Psoas muscle (tissue), 8 donors: ENCODE data around the gene FAM193A. TPM values are rescaled to one million over a fixed set of nuclear protein-coding genes. Genes with fewer than 3 reads are reported as not detected.
"Not testable (repeated sequence)": the region's sequence is repeated elsewhere in the genome, so short reads cannot be mapped to it uniquely, and the experiment has no call there.

Source experiments
- ATAC-seq, 4 donors: fragments of 200-7000 bp; cut with Tn5 transposase; one replicate each; pipeline ENCODE4 v1.9.1; 2020; ENCODE audit warnings: moderate library complexity in 3 of 4, mild to moderate bottlenecking in 2 of 4
- DNase-seq, 2 donors: peaks; one replicate each; pipeline ENCODE4 v3.0.0-alpha.2; 2020
- H3K27ac ChIP-seq: fragments of 200-600 bp; one replicate; pipeline ENCODE4 v1.8.0; 2022
- H3K27me3 ChIP-seq, 3 donors: fragments of 200-600 bp in 1 of 3; one replicate each; pipeline versions ENCODE4 v1.6.1 to v1.8.0; 2013 to 2022; ENCODE audit warnings: low read length in 2 of 3, mild to moderate bottlenecking in 2 of 3, moderate library complexity in 1 of 3; ENCODE audit not compliant: insufficient read depth in 3 of 3
- H3K36me3 ChIP-seq, 2 donors: fragments of 200-600 bp in 1 of 2; one replicate each; pipeline versions ENCODE4 v1.6.1 to v1.8.0; 2013 to 2022; ENCODE audit warnings: low read depth in 1 of 2, mild to moderate bottlenecking in 1 of 2, moderate library complexity in 1 of 2; ENCODE audit not compliant: insufficient read depth in 1 of 2
- H3K4me1 ChIP-seq: fragments of 200-600 bp; one replicate; pipeline ENCODE4 v1.8.0; 2022
- H3K4me3 ChIP-seq: fragments of 200-600 bp; one replicate; pipeline ENCODE4 v1.8.0; 2022; ENCODE audit warnings: mild to moderate bottlenecking
- H3K9me3 ChIP-seq: fragments of 200-600 bp; one replicate; pipeline ENCODE4 v1.8.0; 2022
- WGBS, 3 donors: extraction: QIAGEN DNeasy Blood & Tissue Kit; methylation state at CpG; one replicate each; pipeline versions ENCODE4 v1.1.6 to v1.1.7; 2013; 5-methylcytosine and 5-hydroxymethylcytosine counted together
- intact Hi-C, 2 donors: fragments of 100-400 bp; cut with DNase I; formaldehyde crosslinking; loops; one replicate each; pipeline versions ENCODE4 v1.11.0 to v1.14.2; 2022
- polyA plus RNA-seq, 3 donors: library from polyadenylated mRNA; stranded (reverse); fragments of 200-250 nt; gene quantifications; one replicate each; pipeline ENCODE4 v1.2.3, GENCODE V29; 2013
- total RNA-seq, 4 donors: library from RNA; stranded (reverse); fragmentation: NEBNext Ultra II Directional in 2 of 4; extraction: Animal tissue kit (Norgen Biotek cat#: 25700) in 2 of 4; gene quantifications; one replicate each; pipeline versions ENCODE4 v1.2.1 to v1.2.4, GENCODE V29; 2021 to 2023
- TF ChIP-seq, protein P1 (sequence below): fragments of 200-600 bp; IDR thresholded peaks from one replicate; pipeline ENCODE4 v1.8.0; 2022; ENCODE audit warnings: antibody characterized with exemption
- donor health status: healthy with polysubstance abuse.
- donor health status: DM: no; HTN: no; CAD: no; lungs with moderate emphysema.
- donor health status: Bipolar disorder and iron deficiency.
- donor health status: healthy.
- donor health status: DM: yes; HTN: yes; CAD: no.
- donor health status: DM: no; HTN: no; CAD: no.
- donor health status: DM: no; HTN: no; CAD: no.
- donor health status: DM: yes; HTN: yes; CAD: no.

FAM193A gene
- total and polyA plus RNA-seq, 7 donors: 7.5 to 20.0 (median 14.6) TPM

DNA sequence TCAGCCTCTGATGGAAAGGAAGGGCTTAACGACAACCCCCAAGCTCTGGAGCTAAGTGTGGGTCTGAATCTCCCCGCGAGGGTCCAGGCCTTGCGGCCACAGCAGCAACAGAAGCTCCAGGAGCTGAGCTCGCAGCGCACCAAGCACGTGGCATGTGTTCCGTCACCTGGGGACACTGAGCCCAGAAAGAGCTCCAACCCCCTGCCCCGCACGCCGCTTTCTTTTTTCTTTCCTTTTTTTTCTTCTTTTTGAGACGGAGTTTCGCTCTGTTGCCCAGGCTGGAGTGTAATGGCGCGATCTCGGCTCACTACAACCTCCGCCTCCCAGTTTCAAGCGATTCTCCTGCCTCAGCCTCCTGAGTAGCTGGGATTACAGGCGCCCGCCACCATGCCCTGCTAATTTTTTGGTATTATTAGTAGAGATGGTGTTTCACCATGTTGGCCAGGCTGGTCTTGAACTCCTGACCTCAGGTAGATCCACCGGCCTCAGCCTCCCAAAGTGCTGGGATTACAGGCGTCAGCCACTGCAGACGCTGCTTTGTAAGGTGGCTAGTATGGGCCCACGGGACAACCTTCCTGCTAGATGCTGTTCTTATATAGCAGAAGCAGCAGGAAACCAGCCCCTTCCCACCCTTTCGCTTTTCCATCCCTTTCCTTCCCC, 220.4 kb downstream of the FAM193A start:
- DNase-seq: peak in 1 of 2 donors; percentile 25
- WGBS, 3 donors: 64 to 67% (median 67%) methylated on average over 25 of the region's 25 CpGs
- Histone ChIP-seq H3K27me3 (no peaks in the 10 kb centered on the region), H3K9me3 (no peaks in the 10 kb centered on the region), H3K4me3 (peak overlapping the region; percentile 91), H3K36me3 (peaks cover 0 to 2% of the 10 kb centered on the region in 2 donors), H3K4me1 (peaks cover 8% of the 10 kb centered on the region), H3K27ac (peak overlapping the region; percentile 71)
- intact Hi-C loops: no loop called here
- TF ChIP-seq, protein P1, sequence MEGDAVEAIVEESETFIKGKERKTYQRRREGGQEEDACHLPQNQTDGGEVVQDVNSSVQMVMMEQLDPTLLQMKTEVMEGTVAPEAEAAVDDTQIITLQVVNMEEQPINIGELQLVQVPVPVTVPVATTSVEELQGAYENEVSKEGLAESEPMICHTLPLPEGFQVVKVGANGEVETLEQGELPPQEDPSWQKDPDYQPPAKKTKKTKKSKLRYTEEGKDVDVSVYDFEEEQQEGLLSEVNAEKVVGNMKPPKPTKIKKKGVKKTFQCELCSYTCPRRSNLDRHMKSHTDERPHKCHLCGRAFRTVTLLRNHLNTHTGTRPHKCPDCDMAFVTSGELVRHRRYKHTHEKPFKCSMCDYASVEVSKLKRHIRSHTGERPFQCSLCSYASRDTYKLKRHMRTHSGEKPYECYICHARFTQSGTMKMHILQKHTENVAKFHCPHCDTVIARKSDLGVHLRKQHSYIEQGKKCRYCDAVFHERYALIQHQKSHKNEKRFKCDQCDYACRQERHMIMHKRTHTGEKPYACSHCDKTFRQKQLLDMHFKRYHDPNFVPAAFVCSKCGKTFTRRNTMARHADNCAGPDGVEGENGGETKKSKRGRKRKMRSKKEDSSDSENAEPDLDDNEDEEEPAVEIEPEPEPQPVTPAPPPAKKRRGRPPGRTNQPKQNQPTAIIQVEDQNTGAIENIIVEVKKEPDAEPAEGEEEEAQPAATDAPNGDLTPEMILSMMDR: no peak
- peak in 1 of 4 donors; percentile 4 for ATAC-seq

DNA sequence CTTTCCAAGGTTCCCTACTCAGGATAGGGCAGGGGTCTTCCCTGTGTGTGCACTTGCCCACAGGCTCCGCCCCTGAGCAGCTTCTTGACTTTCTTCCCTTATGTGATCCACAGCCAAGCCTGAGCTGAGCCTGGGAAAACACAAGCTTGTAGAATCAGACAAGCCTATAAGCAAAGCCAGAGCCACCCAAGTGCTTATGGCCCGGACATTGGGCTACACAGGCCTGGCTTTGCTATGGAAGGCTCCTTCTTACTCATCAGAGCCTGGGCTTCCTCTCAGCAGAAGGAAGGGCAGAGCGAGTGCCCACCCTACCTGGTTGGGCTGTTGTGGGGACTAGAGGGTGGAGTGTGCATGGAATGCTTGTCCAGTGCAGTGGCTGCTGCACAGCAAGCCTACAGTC, 221.0 kb downstream of the FAM193A start:
- Histone ChIP-seq H3K9me3 (no peaks in the 10 kb centered on the region), H3K27ac (peak overlapping the region; percentile 23), H3K4me1 (peaks cover 8% of the 10 kb centered on the region), H3K4me3 (no peak overlapping the region), H3K27me3 (no peaks in the 10 kb centered on the region), H3K36me3 (peaks cover 0 to 2% of the 10 kb centered on the region in 2 donors)
- DNase-seq (peak in 1 of 2 donors; percentile 23), ATAC-seq (no peak)
- TF ChIP-seq, protein P1: no peak
- intact Hi-C loops: no loop called here
- 87 to 90% (median 89%) methylated on average over 3 of the region's 3 CpGs for WGBS, 3 donors

DNA sequence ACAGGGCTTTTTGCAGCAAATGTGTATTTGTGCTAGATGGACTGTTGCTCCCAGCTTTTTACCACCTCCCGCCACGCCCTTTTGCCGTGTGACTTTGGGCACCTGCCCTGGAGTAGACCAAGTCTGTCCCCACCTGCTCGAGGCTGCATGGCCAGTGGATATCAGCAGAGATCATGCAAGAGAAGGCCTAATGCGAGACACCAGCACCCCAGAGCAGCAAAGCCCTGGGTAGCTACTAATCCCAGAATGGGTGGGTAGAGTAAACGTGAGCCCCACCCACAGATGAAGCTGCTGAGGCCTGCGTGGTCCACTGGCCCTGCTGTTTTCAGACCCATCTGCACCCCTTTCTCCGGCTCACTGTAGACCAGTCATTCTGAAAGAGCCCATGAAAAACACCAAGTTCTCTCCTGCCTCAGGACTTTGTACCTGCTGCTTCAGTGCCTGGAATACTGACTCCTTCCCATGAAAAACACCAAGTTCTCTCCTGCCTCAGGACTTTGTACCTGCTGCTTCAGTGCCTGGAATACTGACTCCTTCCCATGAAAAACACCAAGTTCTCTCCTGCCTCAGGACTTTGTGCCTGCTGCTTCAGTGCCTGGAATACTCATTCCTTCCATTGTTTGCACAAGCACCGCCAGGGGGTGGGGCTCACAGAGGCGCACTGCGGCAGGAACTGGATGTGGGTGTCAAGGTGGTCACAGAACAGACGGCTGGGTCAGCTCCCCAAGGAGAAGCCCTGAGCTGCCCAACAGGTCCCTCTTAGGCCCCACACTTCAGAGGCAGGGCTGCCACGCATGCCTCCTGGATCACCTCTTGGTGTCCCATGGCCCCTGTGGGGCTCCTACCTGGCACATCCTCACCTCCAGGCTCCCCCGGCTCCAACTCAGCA, 224.8 kb downstream of the FAM193A start:
- DNase-seq: peak in 1 of 2 donors; percentile 35
- H3K27me3 ChIP-seq: no peaks in the 10 kb centered on the region
- intact Hi-C loops: loop anchor here (5.0 to 10.0 kb wide), 5 partner anchors 81 to 276 kb away; partner anchors contain the start of gene ADD1 (in 1 of the 2)
- peaks cover 9% of the 10 kb centered on the region for H3K4me1 ChIP-seq
- TF ChIP-seq, protein P1: no peak
- H3K9me3 ChIP-seq: no peaks in the 10 kb centered on the region
- WGBS, 3 donors: 77 to 78% (median 78%) methylated on average over 14 of the region's 14 CpGs
- no peaks in the 10 kb centered on the region for H3K36me3 ChIP-seq
- ATAC-seq: no peak
- H3K4me3 ChIP-seq: no peak overlapping the region
- no peak overlapping the region for H3K27ac ChIP-seq

DNA sequence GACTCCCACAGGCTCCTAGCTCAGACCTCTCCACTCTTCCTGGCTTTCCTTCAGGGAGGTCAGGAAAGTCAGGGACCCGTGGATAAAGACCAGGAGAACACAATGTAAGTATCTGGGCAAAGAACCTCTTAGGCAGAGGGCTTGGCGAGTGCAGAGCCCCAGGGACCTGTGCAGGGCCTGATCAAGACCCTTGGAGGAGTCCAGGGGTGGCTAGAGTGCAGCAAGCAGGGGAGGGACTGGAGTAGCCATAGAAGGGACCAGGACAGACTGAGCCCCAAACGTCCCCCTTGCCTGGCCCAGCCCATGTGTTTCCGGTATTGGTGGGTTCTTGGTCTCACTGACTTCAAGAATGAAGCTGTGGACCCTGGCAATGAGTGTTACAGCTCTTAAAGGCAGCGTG, 225.6 kb downstream of the FAM193A start:
- Histone ChIP-seq H3K9me3 (no peaks in the 10 kb centered on the region), H3K27me3 (no peaks in the 10 kb centered on the region), H3K36me3 (no peaks in the 10 kb centered on the region), H3K4me1 (peaks cover 5% of the 10 kb centered on the region), H3K27ac (no peak overlapping the region), H3K4me3 (no peak overlapping the region)
- intact Hi-C loops: loop anchor here (5.0 to 10.0 kb wide), 5 partner anchors 80 to 275 kb away; partner anchors contain the start of gene ADD1 (in 1 of the 2)
- ATAC-seq (no peak), DNase-seq (peak in 1 of 2 donors; percentile 11)
- WGBS, 3 donors: 56 to 68% (median 58%) methylated on average over 5 of the region's 5 CpGs
- TF ChIP-seq, protein P1: no peak

DNA sequence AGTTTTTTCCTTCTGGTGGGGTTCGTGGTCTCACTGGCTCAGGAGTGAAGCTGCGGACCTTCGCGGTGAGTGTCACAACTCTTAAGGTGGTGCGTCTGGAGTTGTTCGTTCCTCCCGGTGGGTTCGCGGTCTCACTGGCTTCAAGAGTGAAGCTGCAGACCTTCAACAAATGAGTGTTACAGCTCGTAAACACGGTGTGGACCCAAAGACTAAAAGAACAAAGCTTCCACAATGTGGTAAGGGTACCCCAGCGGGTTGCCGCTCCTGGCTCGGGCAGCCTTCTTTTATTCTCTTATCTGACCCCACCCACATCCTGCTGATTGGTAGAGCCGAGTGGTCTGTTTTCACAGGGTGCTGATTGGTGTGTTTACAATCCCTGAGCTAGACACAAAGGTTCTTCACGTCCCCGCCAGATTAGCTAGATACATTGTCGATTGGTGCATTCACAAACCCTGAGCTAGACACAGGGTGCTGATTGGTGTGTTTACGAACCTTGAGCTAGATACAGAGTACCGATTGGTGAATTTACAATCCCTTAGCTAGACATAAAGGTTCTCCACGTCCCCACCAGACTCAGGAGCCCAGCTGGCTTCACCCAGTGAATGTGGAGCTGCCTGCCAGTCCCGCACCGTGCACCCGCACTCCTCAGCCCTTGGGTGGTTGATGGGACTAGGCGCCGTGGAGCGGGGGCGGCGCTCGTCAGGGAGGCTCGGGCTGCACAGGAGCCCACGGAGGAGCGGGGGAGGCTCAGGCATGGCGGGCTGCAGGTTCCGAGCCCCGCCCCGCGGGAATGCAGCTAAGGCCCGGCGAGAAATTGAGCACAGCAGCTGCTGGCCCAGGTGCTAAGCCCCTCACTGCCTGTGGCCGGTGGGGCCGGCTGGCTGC, 226.3 kb downstream of the FAM193A start:
- H3K9me3 ChIP-seq, H3K4me3 ChIP-seq, H3K4me1 ChIP-seq, H3K36me3 ChIP-seq, ATAC-seq, H3K27me3 ChIP-seq, H3K27ac ChIP-seq: not testable (repeated sequence)
- 93 to 95% (median 95%) methylated on average over 32 to 42 of the region's 42 CpGs for WGBS, 3 donors
- peak in 1 of 2 donors; percentile 58 for DNase-seq
- intact Hi-C loops: loop anchor here (5.0 to 10.0 kb wide), 5 partner anchors 80 to 275 kb away; partner anchors contain the start of gene ADD1 (in 1 of the 2)
